Spleen (tissue), 11 donors: ENCODE data around the gene LINGO1. TPM values are rescaled to one million over a fixed set of nuclear protein-coding genes. Genes with fewer than 3 reads are reported as not detected.

ENCODE experiments used
- DNase-seq: peaks from one replicate; pipeline ENCODE4 v3.0.0-alpha.2; 2020
- H3K27ac ChIP-seq, 8 donors: fragments of 200-600 bp; sonication (generic) in 7 of 8; 1 replicate in 4 of 8; 2 replicates in 4 of 8; pipeline versions ENCODE4 v1.5.0 to v1.8.0; 2016 to 2021; ENCODE audit warnings: inconsistent platforms in 4 of 8, mild to moderate bottlenecking in 4 of 8, moderate library complexity in 1 of 8
- H3K27me3 ChIP-seq, 7 donors: fragments of 200-600 bp; sonication (generic) in 6 of 7; replicated peaks in 1 of 7; 1 replicate in 4 of 7; 2 replicates in 3 of 7; pipeline versions ENCODE4 v1.5.0 to v1.8.0; 2016 to 2021; ENCODE audit warnings: inconsistent platforms in 3 of 7, mild to moderate bottlenecking in 1 of 7
- H3K36me3 ChIP-seq, 6 donors: fragments of 200-600 bp; sonication (generic) in 5 of 6; 1 replicate in 4 of 6; 2 replicates in 2 of 6; pipeline versions ENCODE4 v1.5.0 to v1.8.0; 2016 to 2021; ENCODE audit warnings: inconsistent platforms in 2 of 6
- H3K4me1 ChIP-seq, 6 donors: fragments of 200-600 bp; sonication (generic) in 5 of 6; 1 replicate in 3 of 6; 2 replicates in 3 of 6; pipeline versions ENCODE4 v1.5.0 to v1.8.0; 2016 to 2021; ENCODE audit warnings: inconsistent platforms in 3 of 6
- H3K4me3 ChIP-seq, 8 donors: fragments of 200-600 bp; sonication (generic) in 7 of 8; 1 replicate in 4 of 8; 2 replicates in 4 of 8; pipeline versions ENCODE4 v1.5.0 to v1.8.0; 2016 to 2021; ENCODE audit warnings: inconsistent platforms in 4 of 8, mild to moderate bottlenecking in 4 of 8, moderate library complexity in 2 of 8
- H3K9me3 ChIP-seq, 8 donors: fragments of 200-600 bp; sonication (generic) in 7 of 8; 1 replicate in 4 of 8; 2 replicates in 4 of 8; pipeline versions ENCODE4 v1.5.0 to v1.8.0; 2016 to 2021; ENCODE audit warnings: inconsistent platforms in 4 of 8
- POLR2A ChIP-seq, 3 donors: fragments of 450-650 bp; IDR thresholded peaks; one replicate each; pipeline ENCODE4 v1.5.1; 2017; ENCODE audit warnings: antibody characterized with exemption in 3 of 3, mild to moderate bottlenecking in 1 of 3
- POLR2AphosphoS5 ChIP-seq, 3 donors: sonication (generic); formaldehyde crosslinking; IDR thresholded peaks; one replicate each; pipeline ENCODE4 v1.5.1; 2017; ENCODE audit warnings: antibody characterized with exemption in 3 of 3
- WGBS, 5 donors: extraction: QIAGEN DNeasy Blood & Tissue Kit in 3 of 5; methylation state at CpG; one replicate each; pipeline versions ENCODE4 v1.1.5 to v1.1.7; 2013 to 2018; 5-methylcytosine and 5-hydroxymethylcytosine counted together
- intact Hi-C: fragments of 100-400 bp; cut with DNase I; formaldehyde crosslinking; loops from one replicate; pipeline ENCODE4 v1.15.0; 2023; ENCODE audit warnings: low total_unique reads
- polyA plus RNA-seq, 3 donors: library from polyadenylated mRNA; stranded (reverse); fragments of 200-250 nt; gene quantifications; one replicate each; pipeline ENCODE4 v1.2.1, GENCODE V29; 2013
- total RNA-seq, 7 donors: library from RNA; depleted of rRNA in 3 of 7; stranded (reverse); fragments of >200 nt in 3 of 7; fragmentation: NEBNext Ultra II Directional in 4 of 7; extraction: Animal tissue kit (Norgen Biotek cat#: 25700) in 4 of 7; gene quantifications; one replicate each; pipeline versions ENCODE4 v1.1.0 to v1.2.1, GENCODE V29; 2016 to 2021
- TF ChIP-seq, protein P1 (sequence below), 11 experiments: fragments of 200-600 bp in 7 of 11; fragments of 450-650 bp in 4 of 11; sonication (generic) in 4 of 11; IDR thresholded peaks in 8 of 11; conservative IDR thresholded peaks in 3 of 11; 1 replicate in 7 of 11; 2 replicates in 4 of 11; pipeline versions ENCODE4 v1.4.0 to v1.8.0; 2016 to 2021; ENCODE audit warnings: antibody characterized with exemption in 11 of 11, inconsistent platforms in 4 of 11, mild to moderate bottlenecking in 1 of 11
- donor health status: healthy with polysubstance abuse.
- donor health status: DM: no; HTN: no; CAD: no; lungs with moderate emphysema.
- donor health status: DM: no; HTN: no; CAD: no.
- donor health status: Bipolar disorder and iron deficiency.
- donor health status: healthy.
- donor health status: DM: no; HTN: no; CAD: no.
- donor health status: DM: yes; HTN: yes; CAD: no.

Gene LINGO1
- total and polyA plus RNA-seq, 10 donors = 0.46 to 7.3 (median 2.7) TPM

DNA sequence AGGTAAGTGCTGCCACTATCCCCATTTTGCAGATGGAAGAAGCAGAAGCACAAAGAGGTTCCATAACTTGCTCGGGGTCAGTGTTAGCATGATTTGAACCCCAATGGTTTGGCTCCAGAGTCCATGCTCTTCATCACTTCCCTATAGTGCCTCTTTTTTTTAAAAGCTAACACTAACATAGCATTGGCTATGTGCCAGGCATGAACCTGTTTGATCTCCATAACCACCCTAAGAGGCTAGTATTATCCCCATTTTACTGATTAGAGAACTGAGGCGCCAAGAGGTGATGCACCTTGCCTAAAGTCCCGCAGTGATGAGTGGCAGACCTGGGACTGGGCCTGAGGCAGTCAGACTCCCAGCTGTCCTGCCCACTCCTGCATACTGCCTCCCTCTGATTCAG lies 7.3 kb downstream of the LINGO1 start:
- TF ChIP-seq, protein P1, sequence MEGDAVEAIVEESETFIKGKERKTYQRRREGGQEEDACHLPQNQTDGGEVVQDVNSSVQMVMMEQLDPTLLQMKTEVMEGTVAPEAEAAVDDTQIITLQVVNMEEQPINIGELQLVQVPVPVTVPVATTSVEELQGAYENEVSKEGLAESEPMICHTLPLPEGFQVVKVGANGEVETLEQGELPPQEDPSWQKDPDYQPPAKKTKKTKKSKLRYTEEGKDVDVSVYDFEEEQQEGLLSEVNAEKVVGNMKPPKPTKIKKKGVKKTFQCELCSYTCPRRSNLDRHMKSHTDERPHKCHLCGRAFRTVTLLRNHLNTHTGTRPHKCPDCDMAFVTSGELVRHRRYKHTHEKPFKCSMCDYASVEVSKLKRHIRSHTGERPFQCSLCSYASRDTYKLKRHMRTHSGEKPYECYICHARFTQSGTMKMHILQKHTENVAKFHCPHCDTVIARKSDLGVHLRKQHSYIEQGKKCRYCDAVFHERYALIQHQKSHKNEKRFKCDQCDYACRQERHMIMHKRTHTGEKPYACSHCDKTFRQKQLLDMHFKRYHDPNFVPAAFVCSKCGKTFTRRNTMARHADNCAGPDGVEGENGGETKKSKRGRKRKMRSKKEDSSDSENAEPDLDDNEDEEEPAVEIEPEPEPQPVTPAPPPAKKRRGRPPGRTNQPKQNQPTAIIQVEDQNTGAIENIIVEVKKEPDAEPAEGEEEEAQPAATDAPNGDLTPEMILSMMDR (IDR thresholded peaks at IDR 0.05 in 8 of 11, conservative IDR thresholded peaks at IDR 0.05 in 3 of 11) = no peak
- TF ChIP-seq POLR2A (IDR thresholded peaks at IDR 0.05) = no peak
- TF ChIP-seq POLR2AphosphoS5 (IDR thresholded peaks at IDR 0.05) = no peak
- Histone ChIP-seq H3K27me3 (peaks cover 0 to 12% (median 0%) of the 10 kb centered on the region in 7 donors), H3K4me3 (no peak overlapping the region), H3K4me1 (peaks cover 0 to 15% (median 7%) of the 10 kb centered on the region in 6 donors), H3K9me3 (no peaks in the 10 kb centered on the region), H3K27ac (no peak overlapping the region), H3K36me3 (no peaks in the 10 kb centered on the region)
- DNase-seq = no peak
- 86 to 96% (median 92%) methylated on average over 3 of the region's 3 CpGs for WGBS, 5 donors
- intact Hi-C loops = no loop called here

DNA sequence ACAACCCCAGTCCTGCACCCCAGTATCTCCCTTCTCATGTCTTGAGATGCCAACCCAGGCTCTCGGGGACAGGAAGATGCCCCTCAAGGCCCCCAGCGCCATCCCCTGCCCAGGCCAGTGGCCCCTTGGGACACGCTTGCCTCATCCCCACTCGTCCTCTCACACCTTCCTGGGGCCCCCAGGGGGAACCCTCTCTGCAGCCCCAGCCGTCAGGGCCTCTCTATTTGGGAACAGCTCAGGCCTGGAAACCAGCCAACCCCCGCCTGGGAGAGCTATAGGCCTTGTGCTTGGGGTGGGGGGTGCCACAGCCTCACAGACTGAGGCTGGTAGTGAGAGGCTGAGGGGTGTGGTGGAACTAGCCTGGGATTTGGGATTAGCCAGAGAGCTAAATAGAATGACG lies 7.8 kb downstream of the LINGO1 start:
- intact Hi-C loops = no loop called here
- TF ChIP-seq, protein P1 (IDR thresholded peaks at IDR 0.05 in 8 of 11, conservative IDR thresholded peaks at IDR 0.05 in 3 of 11) = no peak
- no peak for TF ChIP-seq POLR2AphosphoS5 (IDR thresholded peaks at IDR 0.05)
- TF ChIP-seq POLR2A (IDR thresholded peaks at IDR 0.05) = no peak
- no peak for DNase-seq

DNA sequence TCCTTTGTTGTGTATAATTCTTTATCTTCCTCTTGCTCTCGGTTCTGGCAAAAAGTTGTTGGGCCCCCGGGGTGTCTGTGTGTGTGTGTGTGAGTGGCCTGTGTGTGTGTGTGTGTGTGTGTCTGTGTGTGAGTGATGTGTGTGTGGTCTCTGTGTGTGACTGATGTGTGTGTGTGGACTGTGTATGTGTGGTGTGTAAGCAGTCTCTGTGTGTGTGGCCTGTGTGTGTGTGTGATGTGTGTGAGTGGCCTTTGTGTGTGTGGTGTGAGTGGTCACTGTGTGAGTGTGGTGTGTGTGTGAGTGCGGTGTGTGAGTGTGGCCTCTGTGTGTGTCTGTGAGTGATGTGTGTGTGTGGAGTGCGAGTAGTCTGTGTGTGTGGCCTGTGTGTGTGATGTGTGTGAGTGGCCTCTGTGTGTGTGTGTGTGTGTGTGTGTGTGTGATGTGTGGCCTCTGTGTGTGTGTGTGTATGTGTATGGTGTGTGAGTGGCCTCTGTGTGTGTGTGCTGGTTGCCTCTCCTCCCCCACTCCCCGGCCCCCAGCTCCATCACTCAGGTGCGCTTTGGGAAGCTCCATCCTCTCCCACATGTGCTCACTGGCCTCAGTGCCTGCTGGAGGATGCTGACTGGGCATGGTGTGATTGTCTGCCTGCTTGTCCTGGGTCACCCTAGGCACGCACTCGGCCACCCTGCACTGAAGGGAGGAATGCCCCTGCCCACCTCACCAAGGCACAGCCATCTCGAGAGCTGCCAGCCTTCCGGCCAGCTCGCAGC lies 8.8 kb downstream of the LINGO1 start:
- Histone ChIP-seq H3K27ac (no peak overlapping the region), H3K9me3 (no peaks in the 10 kb centered on the region), H3K4me1 (peaks cover 0 to 14% (median 7%) of the 10 kb centered on the region in 6 donors), H3K27me3 (peaks cover 0 to 3% (median 0%) of the 10 kb centered on the region in 7 donors), H3K36me3 (no peaks in the 10 kb centered on the region), H3K4me3 (no peak overlapping the region)
- WGBS, 5 donors = 70 to 90% (median 85%) methylated on average over 6 to 11 of the region's 11 CpGs
- DNase-seq = no peak
- intact Hi-C loops = no loop called here
- TF ChIP-seq POLR2AphosphoS5 (IDR thresholded peaks at IDR 0.05) (no peak), POLR2A (IDR thresholded peaks at IDR 0.05) (no peak)
- TF ChIP-seq, protein P1 (IDR thresholded peaks at IDR 0.05 in 8 of 11, conservative IDR thresholded peaks at IDR 0.05 in 3 of 11) = no peak

More for the DNA sequence above, 7.8 kb downstream of the LINGO1 start:
- H3K9me3 ChIP-seq = no peaks in the 10 kb centered on the region
- peaks cover 0 to 14% (median 7%) of the 10 kb centered on the region in 6 donors for H3K4me1 ChIP-seq
- WGBS, 5 donors = 61 to 75% (median 72%) methylated on average over 2 to 7 of the region's 7 CpGs
- H3K36me3 ChIP-seq = no peaks in the 10 kb centered on the region
- no peak overlapping the region for H3K4me3 ChIP-seq
- no peak overlapping the region for H3K27ac ChIP-seq
- peaks cover 0 to 7% (median 0%) of the 10 kb centered on the region in 7 donors for H3K27me3 ChIP-seq

DNA sequence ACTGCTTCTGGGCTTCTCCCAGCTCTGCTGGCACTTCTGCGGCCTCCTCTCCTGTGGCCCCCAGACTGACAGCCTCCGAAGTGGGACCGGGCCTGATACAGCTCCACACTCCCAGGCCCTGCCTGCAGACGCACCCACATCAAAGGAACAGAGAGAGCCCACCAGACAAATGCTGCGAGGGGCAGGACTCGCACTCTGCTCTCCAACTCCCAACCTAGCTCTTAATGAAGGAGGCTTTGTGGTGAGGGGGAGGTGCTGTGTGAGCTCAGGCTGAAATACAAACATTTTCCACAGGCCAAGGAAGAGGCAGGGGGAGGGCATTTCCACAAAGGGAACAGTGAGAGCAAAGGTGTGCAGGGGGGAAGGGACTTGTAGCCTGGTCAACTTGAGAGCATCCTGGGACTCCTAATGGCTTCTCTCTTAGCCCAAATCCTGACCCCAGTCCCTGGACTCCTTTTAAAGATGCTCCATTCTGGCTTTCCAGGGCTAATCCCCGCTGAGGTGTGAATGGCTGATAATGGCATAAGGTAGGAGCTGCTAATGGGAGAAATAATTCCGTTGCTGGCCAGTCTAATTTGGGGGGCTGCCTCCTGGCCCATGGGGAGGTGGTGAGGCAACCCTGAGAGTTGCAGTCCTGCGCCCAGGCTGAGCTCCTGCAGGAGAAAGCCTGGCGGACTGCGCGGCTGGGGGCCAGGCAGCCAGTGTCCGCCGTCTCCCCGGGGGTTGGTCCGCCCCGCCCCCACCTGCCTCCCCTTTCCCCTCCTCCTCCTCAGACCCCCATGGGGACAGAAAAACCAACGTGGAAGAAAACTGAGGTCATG lies 9.6 kb downstream of the LINGO1 start:
- Histone ChIP-seq H3K27ac (no peak overlapping the region), H3K4me1 (peaks cover 0 to 14% (median 7%) of the 10 kb centered on the region in 6 donors), H3K9me3 (no peaks in the 10 kb centered on the region), H3K27me3 (peaks cover 0 to 3% (median 0%) of the 10 kb centered on the region in 7 donors), H3K36me3 (no peaks in the 10 kb centered on the region), H3K4me3 (no peak overlapping the region)
- no peak for DNase-seq
- TF ChIP-seq POLR2AphosphoS5 (IDR thresholded peaks at IDR 0.05) (no peak), POLR2A (IDR thresholded peaks at IDR 0.05) (no peak)
- TF ChIP-seq, protein P1 (IDR thresholded peaks at IDR 0.05 in 8 of 11, conservative IDR thresholded peaks at IDR 0.05 in 3 of 11) = no peak
- WGBS, 5 donors = 75 to 84% (median 80%) methylated on average over 15 to 18 of the region's 18 CpGs
- intact Hi-C loops = no loop called here
